IPS-NIHi7 (cell line): Measurements from ENCODE around the gene KCNG3.

ENCODE experiments used
- DNase-seq: peaks from one replicate; pipeline ENCODE4 v3.0.0; 2012; ENCODE audit warnings: mixed read lengths; ENCODE audit errors: extremely low spot score

KCNG3 gene, protein sequence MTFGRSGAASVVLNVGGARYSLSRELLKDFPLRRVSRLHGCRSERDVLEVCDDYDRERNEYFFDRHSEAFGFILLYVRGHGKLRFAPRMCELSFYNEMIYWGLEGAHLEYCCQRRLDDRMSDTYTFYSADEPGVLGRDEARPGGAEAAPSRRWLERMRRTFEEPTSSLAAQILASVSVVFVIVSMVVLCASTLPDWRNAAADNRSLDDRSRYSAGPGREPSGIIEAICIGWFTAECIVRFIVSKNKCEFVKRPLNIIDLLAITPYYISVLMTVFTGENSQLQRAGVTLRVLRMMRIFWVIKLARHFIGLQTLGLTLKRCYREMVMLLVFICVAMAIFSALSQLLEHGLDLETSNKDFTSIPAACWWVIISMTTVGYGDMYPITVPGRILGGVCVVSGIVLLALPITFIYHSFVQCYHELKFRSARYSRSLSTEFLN

DNA sequence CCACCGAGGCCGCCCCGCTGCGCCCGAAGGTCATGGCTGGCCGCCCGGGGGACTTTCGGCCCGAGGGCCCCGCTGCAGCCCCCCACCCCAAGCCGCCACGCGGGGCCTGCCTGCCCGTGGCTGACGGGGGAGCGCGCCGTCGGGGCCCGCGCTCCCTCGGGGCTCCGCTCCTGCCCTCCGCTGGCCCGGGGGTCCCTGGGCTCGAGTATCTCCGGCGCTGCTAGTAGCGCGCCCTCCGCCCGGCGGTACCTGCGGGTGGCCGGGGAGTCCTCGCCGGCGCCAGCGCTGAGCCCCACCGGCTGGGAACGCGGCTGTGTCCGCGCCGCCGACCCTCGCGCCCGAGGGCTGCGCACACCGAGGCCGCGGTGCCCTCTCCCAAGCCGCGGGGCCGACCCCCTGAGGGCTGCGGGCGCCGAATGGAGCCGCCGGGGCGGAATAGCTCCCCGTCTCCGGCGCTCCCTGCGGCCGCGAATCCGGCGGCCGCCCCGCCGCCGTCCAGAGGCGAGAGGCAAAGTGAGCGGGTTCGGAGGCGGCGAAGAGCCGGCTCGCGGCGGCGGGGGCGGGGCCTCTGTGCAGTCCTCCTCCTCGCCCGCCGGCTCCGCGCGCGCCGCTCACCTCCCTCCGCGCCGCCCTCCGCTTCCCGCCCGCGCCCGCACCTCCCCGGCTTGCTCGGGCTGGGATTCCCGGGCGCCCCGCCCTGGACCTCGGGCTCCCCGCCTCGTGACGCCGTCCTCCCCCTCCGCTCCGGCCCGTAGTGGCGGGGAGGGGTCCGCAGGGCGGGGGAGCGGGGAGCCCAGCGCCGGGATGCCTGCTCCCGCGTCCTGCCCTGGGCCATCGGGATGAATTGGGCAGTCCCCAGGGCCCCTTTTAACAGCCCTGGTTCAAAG is at the start of gene KCNG3:
TSS of gene KCNG3 (minus strand) at position 515 of the 887 bp plus-strand sequence. CDS start at position 34, 481 bp downstream.
- peak; percentile 85 for DNase-seq

DNA sequence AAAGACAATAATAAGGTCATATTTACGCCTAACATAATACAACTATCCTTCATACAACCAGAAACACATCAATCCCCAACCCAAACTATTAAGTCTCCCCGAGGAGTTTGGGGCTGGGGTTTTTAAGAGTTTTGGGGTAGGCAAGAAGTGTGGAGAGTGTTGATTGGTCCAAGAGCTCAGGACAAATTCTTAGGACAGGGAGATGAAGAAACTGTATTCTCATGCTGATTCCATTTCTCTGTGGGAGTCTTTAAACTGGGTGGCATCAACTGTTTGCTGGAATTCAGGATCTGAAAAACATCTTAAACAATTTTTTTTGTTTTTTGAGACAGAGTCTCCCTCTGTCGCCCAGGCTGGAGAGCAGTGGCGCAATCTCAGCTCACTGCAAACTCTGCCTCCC is 49.1 kb upstream of the KCNG3 start:
- DNase-seq, result no peak

DNA sequence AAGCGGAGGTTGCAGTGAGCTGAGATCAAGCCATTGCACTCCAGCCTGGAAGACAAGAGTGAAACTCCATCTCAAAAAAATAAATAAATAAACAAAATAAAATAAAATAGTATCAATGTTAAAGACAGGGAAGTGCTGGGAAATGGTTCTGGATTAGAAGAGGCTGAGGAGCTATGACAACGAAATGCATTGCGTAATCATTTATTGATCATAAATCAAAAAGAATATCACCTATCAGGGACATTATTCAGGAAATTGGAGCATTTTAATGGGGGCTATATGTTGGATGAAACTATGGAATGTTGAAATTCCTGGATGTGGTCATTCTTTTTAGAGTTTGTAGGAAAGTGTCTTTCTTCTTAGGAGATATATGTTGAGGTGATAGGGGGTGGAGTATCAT is 43.7 kb upstream of the KCNG3 start:
- no peak for DNase-seq

DNA sequence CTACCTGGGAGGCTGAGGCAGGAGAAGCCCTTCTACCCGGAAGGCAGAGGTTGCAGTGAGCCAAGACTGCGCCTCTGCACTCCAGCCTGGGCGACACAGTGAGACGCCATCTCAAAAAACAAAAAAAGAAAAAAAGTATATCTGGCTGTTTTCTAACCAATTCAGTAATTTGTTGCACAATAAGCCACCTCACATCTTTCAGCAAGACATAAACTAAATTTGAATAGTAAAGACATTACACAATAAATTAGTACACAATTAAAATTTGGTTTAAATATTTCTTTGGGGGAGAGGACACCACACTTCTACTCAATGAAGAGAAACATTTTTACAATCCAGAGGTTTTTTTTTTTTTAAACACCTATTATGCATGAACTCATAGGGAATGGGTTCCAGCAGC is 38.6 kb upstream of the KCNG3 start:
- DNase-seq, result no peak

DNA sequence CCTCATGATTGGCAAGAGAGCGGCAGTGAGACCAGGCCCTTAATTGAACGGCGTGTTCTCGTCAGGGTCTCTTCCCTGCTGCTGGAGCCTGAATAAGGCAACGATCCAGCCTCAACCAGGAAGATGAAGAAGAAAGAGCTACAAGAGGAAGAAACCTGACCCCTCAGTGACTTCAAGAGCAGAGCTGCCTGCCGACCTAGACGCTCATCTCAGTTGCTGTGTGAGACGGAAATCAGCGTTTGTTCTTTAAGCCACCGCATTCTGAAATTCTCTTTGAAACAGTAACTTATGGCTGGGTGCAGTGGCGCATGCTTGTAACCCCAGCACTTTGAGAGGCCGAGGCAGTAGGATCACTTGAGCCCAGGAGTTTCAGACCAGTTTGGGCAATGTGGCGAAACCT is 29.6 kb upstream of the KCNG3 start:
- no peak for DNase-seq

DNA sequence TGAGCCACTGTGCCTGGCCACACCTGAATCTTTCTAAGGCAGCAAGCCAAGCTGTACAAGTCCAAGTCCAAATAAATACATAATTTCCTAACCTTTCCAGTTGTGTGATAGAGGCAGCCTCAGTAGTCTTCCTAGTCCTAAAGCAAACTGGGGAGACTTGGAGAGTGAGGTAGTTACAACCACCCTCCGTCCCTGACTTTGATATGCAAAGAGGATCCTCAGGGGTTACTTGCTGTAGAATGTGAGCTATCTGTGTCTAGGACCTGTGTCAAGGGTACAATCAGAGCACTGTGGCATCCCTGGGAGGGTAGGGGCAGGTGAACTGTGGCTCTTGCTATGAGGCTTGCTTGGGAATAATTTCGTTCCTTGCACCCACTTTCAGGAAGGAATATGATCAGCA is 28.3 kb upstream of the KCNG3 start:
- peak; percentile 8 for DNase-seq

DNA sequence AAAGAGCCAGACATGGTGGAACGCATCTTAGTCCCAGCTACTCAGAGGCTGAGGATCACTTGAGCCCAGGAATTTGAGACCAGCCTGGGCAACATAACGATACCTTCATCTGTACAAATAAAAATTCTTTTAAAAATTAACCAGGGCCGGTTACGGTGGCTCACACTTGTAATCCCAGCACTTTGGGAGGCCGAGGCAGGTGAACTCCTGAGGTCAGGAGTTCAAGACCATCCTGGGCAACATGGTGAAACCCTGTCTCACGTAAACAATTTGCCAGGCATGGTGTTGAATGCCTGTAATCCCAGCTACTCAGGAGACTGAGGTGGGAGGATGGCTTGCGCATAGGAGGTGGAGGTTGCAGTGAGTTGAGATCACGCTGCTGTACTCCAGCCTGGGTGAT is 25.8 kb upstream of the KCNG3 start:
- DNase-seq, result no peak

DNA sequence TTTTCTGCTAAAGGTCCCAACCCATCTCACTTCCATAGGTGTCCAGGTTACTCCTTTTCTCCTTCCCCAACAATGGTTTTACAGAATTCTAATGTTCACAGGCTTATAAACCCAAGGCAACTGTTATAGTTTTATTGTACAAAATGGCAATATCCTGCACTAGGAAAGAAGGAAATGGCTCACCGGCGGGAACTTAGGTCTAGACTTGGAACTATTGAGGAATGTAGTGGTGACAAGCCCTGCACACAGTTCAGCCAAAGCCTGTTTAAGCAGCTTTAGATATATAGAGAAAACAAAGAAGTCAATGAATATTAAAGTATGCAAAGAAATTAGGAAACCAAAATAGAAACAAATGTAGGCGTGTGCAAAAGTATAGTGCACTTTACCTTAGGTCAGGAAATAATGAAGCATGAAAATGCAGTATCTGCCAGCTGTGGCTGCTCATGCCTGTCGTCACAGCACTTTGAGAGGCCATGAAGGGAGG is 22.7 kb upstream of the KCNG3 start:
- no peak for DNase-seq

DNA sequence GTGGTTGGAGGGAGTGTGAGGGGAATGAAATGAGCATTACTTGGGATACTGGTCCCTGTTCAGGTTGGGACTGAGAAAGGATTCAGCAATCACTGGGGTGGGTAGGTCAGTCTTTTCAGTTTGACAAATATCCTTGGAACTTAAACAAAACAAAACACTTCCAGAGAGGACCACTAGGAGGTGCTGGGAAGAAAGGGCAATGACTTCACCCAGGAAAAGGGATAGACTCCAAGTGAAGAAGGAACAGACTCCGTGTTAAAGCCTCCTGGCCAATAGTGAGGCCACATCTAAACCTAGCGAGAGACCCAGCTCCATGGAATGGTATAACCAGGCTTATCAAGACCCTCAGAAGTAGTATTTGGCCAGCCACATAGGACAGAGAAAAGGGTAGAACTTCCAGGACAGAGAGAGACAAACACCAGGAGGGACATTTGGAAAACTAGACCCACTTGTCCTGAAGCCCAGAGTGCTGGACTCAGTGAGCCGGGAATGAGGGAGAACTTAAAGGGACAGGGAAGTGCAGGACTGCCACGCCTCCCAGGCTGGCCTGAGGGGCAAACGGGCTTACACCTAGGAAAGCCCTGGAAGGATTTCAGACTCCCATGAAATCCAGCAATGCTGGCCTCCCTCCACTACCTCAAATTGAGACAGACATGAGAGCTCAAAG is 19.6 kb upstream of the KCNG3 start:
- DNase-seq, result peak; percentile 82

DNA sequence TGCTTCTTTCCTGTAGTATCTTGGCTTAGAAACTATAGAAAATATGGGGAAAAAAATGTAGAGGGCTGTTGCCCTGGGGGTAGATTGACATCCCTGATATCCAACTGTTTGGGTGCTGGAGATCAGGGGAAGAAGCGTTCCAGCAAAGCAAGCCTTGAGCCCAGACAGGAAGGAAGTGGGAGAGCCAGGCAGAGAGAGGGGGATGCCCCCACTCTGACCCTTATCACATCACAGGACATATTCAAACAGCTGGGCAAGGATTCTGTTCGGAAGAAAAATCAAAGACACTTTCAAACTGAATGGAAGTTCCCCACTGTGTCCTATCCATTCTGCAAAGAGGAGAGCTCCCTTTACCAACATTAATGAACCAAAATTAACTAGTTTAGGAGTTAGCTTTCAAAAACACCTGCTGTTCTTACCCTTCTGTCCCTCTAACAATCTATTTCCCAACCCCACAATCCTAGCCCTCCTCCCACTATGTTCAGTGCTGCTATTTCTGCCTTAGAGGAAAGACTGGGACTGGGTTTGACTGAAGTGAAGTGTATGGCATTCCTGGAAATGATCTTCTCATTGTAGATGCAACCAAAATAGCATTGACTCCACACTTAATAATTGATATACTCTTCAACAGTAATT is 16.9 kb upstream of the KCNG3 start:
- DNase-seq, result no peak

DNA sequence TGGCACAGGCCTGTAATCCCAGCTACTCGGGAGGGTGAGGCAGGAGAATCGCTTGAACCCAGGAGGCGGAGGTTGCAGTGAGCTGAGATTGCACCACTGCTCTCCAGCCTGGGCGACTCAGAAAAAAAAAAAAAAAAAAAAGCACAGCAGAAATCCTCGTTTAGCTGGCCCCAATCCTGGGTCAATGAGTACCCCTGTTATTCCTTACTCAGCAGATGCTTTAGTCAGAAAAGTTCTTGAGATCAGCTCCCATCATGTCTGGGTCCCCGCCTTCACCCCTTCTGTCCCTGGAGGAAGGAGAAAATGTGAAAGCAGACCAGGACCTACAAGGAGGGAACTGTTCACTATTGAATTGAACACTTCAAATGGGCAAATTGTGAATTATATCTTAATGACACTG is 16.4 kb upstream of the KCNG3 start:
- no peak for DNase-seq

DNA sequence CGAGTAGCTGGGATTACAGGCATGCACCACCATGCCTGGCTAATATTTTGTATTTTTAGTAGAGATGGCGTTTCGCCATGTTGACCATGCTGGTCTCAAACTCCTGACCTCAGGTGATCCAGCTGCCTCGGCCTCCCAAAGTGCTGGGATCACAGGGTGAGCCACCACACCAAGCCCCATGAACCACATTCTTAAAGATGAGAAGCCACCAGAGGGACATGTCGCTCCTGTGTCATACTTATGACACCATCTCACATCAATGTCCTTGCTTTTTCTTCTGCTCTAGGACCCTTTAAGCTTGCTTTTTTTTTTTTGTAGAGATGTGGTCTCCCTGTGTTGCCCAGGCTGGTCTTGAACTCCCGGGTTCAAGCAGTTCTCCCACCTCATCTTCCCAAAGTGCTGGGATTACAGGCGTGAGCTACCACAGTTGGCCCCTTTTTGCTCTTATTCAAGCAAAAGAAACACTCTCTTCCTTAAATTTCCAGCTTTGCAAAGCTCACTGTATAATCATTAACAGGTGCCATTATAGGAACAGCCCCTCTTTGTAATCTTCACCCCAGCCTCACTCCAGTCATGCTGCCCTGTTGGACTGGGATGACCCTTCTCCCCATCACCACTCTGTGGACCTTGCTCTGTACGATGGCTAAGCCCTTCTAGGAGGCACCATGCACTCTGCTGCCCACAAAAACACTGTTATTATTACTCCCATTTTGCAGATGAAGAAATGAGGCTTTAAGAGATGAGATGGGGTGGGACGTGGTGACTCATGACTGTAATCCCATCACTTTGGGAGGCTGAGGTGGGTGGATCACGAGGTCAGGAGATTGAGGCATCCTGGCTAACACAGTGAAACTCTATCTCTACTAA is 10.8 kb upstream of the KCNG3 start:
- DNase-seq, result no peak

DNA sequence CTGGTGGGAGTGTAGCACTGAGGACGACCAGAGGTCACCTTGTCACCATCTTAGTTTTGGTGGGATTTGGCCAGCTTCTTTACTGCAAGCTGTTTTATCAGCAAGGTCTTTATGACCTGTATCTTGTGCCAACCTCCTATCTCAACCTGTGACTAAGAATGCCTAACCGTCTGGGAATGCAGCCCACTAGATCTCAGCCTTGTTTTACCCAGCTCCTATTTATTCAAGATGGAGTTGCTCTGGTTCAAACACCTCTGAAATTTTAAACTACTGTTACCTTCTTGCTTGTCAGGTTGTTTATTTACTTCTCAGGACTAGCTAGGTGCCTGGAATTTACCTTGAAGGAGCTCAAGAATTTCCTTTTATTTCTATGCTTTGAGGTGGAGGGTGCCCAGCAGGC is 9.5 kb upstream of the KCNG3 start:
- no peak for DNase-seq

DNA sequence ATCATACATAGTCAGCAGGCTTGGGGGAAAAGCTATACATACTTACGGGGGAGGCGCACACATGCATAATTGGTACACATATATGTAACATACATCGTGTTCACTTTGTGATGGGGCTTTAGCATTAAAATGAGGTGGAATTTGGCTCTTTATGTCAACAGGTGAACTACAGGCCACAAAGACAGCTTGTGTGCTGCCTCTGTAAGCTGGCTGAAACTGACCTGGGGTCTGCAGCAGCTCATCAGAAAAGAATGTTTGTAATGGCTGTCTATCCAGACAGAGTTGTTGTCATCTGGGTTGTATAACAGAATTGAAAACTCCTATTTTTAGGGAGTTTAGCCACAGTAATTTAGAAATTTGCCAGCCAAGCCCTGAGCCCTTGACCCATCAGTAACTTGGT is 4.7 kb upstream of the KCNG3 start:
- no peak for DNase-seq

DNA sequence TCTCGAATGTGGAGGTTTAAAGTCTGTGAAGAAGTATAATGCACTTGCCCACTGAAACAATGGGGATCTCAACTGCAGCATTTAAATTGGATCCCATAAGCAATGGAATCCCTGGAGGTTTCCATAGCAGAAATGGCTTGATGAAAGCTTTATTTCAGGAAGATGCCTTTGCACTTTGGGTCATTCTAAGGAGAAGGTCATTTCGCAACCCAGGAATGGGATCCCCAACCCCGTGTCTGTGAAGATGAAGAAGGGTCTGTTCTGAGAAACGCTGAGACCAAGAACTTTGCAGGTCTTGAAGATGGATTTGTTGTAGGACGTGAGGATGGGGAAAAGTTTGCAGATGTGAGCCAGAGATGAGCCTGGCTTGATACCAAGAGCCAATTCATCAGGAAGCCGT is 1.8 kb upstream of the KCNG3 start:
- no peak for DNase-seq

DNA sequence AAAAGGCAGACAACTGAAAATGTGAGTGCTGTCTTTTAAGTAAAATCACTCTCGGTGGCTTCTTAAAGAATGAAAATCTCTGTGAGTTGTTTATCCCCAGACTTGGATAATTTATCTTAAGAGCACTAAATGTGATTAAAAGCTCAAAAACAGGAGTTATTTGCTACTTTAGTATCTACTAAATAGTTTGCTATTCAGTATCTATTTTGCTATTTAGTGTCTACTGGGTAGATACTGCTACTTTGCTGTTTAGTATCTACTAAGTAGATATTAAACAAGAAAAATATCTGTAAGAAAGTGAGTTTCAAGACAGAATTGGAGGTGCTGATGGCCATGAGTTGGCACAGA is 1.4 kb upstream of the KCNG3 start:
- DNase-seq, result no peak

DNA sequence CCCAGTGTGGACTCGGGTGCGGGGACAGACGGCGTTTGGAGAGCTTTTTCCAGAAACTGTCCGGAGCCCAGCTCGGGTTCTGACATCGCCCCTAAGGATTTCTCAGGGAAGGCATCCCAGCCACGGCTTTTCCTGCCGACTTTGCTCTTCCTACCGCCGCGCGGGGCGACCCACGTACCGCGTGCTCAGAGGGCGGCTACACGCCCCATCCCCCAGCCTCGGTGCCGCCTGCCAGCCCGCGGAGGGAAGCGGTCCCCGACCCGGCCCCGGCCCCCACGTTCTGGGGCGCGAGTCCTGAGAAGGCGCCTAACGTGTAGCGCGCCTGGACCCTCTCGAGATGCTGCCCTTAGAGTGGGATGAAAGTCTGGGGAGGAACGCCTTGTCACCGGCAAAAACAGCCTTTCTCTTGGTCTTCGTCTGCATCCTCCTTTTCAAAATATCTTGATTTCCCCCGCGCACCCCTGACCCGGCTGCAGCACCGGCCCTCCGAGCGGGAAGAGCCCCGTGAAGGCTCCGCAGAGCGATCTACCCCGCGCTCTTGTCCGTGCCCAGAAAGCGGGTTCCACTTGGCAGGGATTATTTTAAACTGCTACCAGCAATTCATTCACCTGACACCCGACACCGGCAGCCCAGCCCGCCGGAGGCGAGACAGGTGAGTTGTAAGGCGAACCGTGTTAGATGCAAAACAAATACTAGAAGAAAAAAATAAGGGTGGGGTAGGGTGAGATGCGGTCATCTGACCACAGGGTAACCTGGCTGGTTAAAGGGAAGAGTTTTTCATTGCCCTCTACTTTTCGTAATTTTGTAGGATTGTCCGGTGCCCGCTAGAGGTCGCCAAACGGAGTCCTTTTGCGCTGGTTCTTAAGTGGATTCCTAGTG is 812 bp upstream of the KCNG3 start:
- peak; percentile 83 for DNase-seq

DNA sequence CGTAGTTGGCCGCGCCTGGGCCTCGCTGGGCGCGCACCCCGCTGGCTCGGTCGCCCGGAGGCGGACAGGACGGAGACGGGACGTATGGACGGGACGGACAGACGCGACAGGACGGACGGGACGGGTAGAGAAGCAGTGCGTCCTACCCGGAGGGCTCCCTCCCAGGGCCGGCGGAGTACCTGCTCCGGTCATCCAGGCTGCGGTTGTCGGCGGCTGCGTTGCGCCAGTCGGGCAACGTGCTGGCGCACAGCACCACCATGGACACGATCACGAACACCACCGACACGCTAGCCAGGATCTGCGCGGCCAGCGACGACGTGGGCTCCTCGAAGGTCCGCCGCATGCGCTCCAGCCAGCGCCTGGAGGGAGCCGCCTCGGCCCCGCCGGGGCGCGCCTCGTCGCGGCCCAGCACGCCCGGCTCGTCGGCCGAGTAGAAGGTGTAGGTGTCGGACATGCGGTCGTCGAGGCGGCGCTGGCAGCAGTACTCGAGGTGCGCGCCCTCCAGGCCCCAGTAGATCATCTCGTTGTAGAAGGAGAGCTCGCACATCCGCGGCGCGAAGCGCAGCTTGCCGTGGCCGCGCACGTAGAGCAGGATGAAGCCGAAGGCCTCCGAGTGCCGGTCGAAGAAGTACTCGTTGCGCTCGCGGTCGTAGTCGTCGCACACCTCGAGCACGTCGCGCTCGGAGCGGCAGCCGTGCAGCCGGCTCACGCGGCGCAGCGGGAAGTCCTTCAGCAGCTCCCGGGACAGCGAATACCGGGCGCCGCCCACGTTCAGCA is 903 bp downstream of the KCNG3 start:
- peak; percentile 45 for DNase-seq

DNA sequence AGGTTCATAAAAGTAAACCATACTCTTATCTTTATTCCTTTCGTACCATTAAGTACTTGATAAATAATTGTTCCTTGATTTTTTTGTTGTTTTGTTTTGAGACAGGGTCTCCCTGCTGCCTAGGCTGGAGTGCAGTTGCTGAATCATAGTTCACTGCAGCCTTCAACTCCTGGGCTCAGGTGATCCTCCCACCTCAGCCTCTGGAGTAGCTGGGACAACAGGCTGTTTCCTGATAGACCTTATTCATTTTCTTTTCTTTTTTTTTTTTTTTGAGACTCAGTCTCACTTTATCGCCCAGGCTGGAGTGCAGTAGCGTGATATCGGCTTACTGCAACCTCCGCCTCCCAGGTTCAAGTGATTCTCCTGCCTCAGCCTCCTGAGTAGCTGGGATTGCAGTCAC is 5.5 kb downstream of the KCNG3 start:
- DNase-seq, result no peak
